ENCODE results near the gene C8G. TPM values are rescaled to one million over a fixed set of nuclear protein-coding genes. Genes with fewer than 3 reads are reported as not detected.

Gene C8G
- total and polyA plus RNA-seq, 2 experiments from 2014 or later, result 4.4 to 10.8 TPM

DNA sequence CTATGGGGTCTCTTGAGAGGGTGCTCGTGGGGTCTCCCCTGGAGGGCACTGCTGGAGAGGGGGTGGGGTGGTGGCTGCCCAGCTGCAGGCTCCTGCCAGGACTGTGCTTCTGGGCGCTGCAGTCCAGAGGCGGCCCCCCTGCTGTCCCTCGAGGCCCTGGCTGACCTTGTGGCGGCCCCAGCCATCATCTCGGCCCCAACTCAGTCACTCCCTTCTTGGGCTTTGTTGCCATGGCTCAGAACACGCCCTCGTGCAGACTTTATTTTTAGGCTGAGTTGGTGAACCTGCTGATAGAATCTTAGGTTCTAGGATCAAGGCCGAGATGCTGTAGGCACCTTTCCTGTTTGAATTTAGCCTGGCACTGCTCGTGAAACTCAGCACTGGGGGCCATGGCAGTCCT lies 23.3 kb upstream of the C8G start:
- DNase-seq (ENCODE audit: low read depth in 1 of 2, low spot score in 1 of 2), result peak in 1 of 2 donors; percentile 32
- H3K9me3 ChIP-seq (ENCODE audit: low read depth), result no peaks in the 10 kb centered on the region
- H3K36me3 ChIP-seq, result peaks cover 13% of the 10 kb centered on the region
- peaks cover 12% of the 10 kb centered on the region for H3K4me1 ChIP-seq (ENCODE audit: low read depth)
- H3K4me3 ChIP-seq, result no peak overlapping the region
- H3K27ac ChIP-seq, result peak overlapping the region; percentile 73
- TF ChIP-seq CTCF (IDR thresholded peaks at IDR 0.05; ENCODE audit: low read depth, low read length), result no peak
- H3K27me3 ChIP-seq, result no peaks in the 10 kb centered on the region

- peaks cover 12% of the 10 kb centered on the region for H3K4me1 ChIP-seq (ENCODE audit: low read depth)
- no peaks in the 10 kb centered on the region for H3K9me3 ChIP-seq (ENCODE audit: low read depth)
- H3K4me3 ChIP-seq, result no peak overlapping the region
- no peak for TF ChIP-seq CTCF (IDR thresholded peaks at IDR 0.05; ENCODE audit: low read depth, low read length)
- no peak for DNase-seq (ENCODE audit: low read depth in 1 of 2, low spot score in 1 of 2)
- H3K36me3 ChIP-seq, result peaks cover 13% of the 10 kb centered on the region
- peak overlapping the region; percentile 73 for H3K27ac ChIP-seq
- no peaks in the 10 kb centered on the region for H3K27me3 ChIP-seq
Observed at GRCh38 chr9:136922540-136922939, 22.5 kb upstream of the C8G start.

GRCh38 chr9:136923881-136924280 lies 21.2 kb upstream of the C8G start:
- TF ChIP-seq CTCF (IDR thresholded peaks at IDR 0.05; ENCODE audit: low read depth, low read length), result no peak
- Histone ChIP-seq H3K4me1 (ENCODE audit: low read depth) (peaks cover 12% of the 10 kb centered on the region), H3K27me3 (no peaks in the 10 kb centered on the region), H3K4me3 (no peak overlapping the region), H3K9me3 (ENCODE audit: low read depth) (no peaks in the 10 kb centered on the region), H3K36me3 (peaks cover 17% of the 10 kb centered on the region), H3K27ac (no peak overlapping the region)
- no peak for DNase-seq (ENCODE audit: low read depth in 1 of 2, low spot score in 1 of 2)

DNA sequence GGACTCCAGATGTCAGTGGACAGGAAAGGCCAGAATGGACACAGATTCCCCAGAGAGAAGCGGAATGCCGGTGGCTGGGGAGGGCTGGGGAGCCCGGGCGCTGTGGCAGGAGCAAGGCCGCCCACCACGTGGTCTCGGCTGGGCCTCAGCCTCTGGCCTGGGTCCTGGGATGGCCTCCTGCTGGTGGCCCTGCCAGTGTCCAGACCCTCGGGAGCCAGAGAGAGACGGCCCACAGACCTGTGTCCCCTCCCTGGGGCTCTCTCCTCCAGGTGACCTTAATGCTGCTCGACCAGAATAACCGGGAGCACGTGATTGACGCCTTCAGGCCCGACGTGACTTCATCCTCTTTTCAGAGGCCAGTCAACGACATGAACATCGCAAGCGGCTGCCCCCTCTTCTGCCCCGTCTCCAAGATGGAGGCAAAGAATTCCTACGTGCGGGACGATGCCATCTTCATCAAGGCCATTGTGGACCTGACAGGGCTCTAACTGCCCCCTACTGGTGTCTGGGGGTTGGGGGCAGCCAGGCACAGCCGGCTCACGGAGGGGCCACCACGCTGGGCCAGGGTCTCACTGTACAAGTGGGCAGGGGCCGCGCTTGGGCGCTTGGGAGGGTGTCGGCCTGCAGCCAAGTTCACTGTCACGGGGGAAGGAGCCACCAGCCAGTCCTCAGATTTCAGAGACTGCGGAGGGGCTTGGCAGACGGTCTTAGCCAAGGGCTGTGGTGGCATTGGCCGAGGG lies 19.5 kb upstream of the C8G start:
- no peak for DNase-seq (ENCODE audit: low read depth in 1 of 2, low spot score in 1 of 2)
- no peaks in the 10 kb centered on the region for H3K9me3 ChIP-seq (ENCODE audit: low read depth)
- no peak for TF ChIP-seq CTCF (IDR thresholded peaks at IDR 0.05; ENCODE audit: low read depth, low read length)
- H3K4me1 ChIP-seq (ENCODE audit: low read depth), result peaks cover 12% of the 10 kb centered on the region
- H3K36me3 ChIP-seq, result peaks cover 13% of the 10 kb centered on the region
- H3K27me3 ChIP-seq, result no peaks in the 10 kb centered on the region
- H3K4me3 ChIP-seq, result no peak overlapping the region
- no peak overlapping the region for H3K27ac ChIP-seq

GRCh38 chr9:136926154-136926704 lies 18.8 kb upstream of the C8G start:
- no peak for TF ChIP-seq CTCF (IDR thresholded peaks at IDR 0.05; ENCODE audit: low read depth, low read length)
- H3K36me3 ChIP-seq, result peaks cover 9% of the 10 kb centered on the region
- no peaks in the 10 kb centered on the region for H3K27me3 ChIP-seq
- H3K27ac ChIP-seq, result no peak overlapping the region
- DNase-seq (ENCODE audit: low read depth in 1 of 2, low spot score in 1 of 2), result no peak
- H3K9me3 ChIP-seq (ENCODE audit: low read depth), result no peaks in the 10 kb centered on the region
- peaks cover 12% of the 10 kb centered on the region for H3K4me1 ChIP-seq (ENCODE audit: low read depth)
- no peak overlapping the region for H3K4me3 ChIP-seq
